GM12872 (cell line): ENCODE measurements around the gene ZMYM4.

Experiments
- TF ChIP-seq, protein P1 (sequence below): IDR thresholded peaks from 3 replicates; pipeline ENCODE4 v1.5.1; 2011; ENCODE audit warnings: low read depth, mild to moderate bottlenecking, low read length, moderate library complexity; ENCODE audit not compliant: insufficient read depth

The ZMYM4 gene

DNA sequence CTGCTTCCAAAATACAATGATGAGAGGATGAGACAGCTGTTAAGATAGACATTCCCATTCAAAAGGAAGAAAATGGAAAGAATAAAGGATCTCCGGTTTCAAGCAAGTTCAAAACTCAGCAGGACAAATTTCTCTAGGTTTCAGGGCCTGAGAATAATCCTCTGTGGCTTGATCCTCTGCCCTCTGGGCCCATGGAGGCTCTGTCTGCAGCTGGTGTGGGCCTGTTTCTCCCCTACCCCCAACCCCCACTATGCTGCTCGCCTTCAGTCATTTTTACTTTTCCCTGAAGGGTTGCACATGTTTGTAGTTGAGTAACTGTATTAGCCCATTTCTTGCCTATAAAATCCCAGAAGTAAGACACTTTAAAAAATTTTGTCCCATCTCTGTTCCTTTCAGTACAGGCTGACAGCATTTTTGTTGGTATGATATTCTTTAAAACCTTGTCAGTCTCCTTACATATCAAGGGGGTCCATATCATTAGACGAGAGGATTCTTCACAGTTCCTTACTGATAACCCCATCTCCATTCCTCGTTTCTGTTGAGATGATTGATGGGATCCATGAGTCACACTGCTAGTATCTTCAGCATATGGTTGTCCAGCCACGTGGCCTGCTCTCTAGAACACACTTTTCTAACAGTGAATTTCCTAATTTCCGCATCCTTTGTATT lies 10.5 kb downstream of the ZMYM4 start:
- TF ChIP-seq, protein P1, sequence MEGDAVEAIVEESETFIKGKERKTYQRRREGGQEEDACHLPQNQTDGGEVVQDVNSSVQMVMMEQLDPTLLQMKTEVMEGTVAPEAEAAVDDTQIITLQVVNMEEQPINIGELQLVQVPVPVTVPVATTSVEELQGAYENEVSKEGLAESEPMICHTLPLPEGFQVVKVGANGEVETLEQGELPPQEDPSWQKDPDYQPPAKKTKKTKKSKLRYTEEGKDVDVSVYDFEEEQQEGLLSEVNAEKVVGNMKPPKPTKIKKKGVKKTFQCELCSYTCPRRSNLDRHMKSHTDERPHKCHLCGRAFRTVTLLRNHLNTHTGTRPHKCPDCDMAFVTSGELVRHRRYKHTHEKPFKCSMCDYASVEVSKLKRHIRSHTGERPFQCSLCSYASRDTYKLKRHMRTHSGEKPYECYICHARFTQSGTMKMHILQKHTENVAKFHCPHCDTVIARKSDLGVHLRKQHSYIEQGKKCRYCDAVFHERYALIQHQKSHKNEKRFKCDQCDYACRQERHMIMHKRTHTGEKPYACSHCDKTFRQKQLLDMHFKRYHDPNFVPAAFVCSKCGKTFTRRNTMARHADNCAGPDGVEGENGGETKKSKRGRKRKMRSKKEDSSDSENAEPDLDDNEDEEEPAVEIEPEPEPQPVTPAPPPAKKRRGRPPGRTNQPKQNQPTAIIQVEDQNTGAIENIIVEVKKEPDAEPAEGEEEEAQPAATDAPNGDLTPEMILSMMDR, result no peak

- TF ChIP-seq, protein P1, result no peak
These were observed 11.0 kb downstream of the ZMYM4 start for GRCh38 chr1:35279555-35279904.

GRCh38 chr1:35280006-35280405 lies 11.5 kb downstream of the ZMYM4 start:
- TF ChIP-seq, protein P1, result no peak

- TF ChIP-seq, protein P1, result no peak
These were observed 13.1 kb downstream of the ZMYM4 start for GRCh38 chr1:35281565-35281964.

DNA sequence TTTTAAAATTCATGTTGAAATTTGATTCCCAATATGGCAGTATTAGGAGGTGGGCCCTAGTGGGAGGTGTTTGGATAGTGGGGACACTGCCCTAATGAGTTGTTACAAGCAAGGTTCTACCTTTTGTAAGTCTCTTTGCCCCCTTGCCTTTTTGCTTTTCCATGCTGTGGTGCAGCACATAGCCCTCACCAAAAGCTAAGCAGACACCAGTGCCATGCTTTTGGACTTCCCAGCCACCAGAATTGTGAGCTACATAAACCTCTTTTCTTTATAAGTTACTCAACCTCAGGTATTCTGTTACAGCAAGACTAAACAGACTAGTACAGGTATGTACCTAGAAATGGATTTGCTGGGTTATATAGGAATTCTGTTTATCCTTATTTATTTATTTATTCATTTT lies 13.7 kb downstream of the ZMYM4 start:
- TF ChIP-seq, protein P1, result no peak

GRCh38 chr1:35284852-35285251 lies 16.3 kb downstream of the ZMYM4 start:
- TF ChIP-seq, protein P1, result no peak

DNA sequence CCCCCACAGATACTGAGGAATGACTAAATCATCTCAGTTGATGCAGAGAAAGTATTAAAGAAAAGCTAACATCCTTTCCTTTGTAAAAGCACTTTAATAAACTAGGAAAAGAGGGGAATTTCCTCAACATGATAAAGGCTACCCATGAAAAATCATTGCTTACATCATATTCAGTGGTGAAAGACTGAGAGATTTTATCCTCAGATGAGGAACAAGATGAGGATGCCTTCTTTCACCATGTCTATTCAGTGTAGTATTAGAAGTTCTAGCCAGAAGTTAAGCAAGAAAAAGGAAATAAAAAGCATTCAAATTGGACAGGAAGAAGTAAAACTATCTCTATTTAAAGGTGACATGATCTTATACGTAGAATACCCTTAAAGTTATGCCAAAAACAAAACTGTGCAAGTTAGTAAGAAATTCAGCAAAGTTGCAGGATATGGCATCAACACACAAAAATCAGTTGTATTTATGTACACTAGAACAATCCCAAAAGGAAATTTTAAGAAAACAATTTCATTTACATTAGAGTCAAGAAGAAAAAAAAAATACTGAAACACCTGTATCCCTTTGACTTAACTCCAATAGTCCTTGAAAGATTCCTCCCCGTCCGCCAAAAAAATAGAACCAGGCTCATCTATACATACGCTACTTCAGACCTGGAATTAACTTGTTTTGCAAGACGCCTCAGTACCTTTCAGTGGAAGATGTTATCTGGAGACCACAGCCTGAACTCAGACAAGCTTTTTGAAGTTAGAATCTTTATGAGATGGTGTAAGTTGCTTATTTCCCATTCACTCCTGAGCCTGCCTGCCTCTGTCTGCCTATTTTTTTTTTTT lies 17.5 kb downstream of the ZMYM4 start:
- TF ChIP-seq, protein P1, result no peak
